ENCODE data around the gene CGB5. TPM values are rescaled to one million over a fixed set of nuclear protein-coding genes. Genes with fewer than 3 reads are reported as not detected.
A peak's percentile ranks its signal among the peaks of the same experiment; 100 is the strongest.

The CGB5 gene
- total RNA-seq, 1 experiment from 2014 or later = not detected

DNA sequence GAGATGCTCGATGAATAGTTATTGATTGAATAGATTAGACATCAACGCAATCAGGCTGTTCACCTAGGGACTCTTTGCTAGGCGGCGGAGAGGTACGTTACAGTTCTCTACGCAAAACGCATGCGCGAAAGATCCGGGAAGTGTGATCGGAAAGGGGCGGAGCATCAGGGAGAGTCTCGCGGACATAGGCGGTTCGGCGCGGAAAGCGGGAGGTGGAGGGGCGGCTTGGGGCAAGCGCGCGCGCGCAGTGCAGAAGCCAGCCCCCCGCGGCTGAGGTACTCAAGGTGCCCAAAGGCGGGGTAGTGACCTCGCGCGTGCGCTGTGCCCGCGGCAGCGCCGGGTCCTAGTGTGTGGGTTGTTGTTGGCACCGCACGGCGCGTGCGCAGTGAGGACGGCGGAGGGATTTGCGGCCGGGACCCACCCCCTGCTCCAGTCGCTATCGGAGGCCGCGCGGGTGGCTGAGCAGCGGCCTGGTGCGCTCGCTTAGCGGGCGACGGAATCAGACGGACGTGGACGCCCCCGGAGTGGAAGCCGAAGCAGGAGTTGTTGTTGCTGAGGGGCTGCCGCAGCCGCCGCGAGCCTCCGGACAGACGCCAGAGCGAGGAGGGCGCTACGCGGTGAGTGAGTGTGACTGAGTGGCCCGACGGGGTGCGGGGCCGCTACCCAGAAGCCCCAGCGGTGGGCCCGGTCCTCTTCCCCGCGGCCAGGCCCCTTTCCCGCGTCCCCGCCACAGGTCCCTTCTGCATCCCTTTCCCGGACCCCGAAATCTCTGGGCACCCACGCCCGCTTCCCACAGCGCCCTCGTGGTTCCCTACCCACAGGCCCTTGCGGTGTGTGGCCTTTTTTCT is 41.6 kb downstream of the CGB5 start, which contains the start of gene SNRNP70:
Gene SNRNP70 (plus strand): TSS at position 432 of the 848 bp plus-strand sequence. CDS start 964 bp downstream, outside the sequence.
- Histone ChIP-seq H3K4me3 (ENCODE audit: low read length) (peak within 1 kb of the TSS; percentile 81), H3K36me3 (ENCODE audit: low read depth, low read length) (peaks cover 18% of the 10 kb centered on the region), H3K4me2 (ENCODE audit: low read length) (peak within 1 kb of the TSS; percentile 99), H3K9ac (ENCODE audit: low read length) (peak within 1 kb of the TSS; percentile 99), H4K20me1 (ENCODE audit: low read length) (peaks cover 36% of the 10 kb centered on the region), H3F3A (ENCODE audit: low read length, unreplicated experiment) (no peaks in the 10 kb centered on the region), H3K4me1 (ENCODE audit: insufficient read depth, low read length) (peaks cover 4% of the 10 kb centered on the region; the same call in 1 of the 2 replicates), H3K79me2 (ENCODE audit: low read length) (peaks cover 48% of the 10 kb centered on the region), H3K27ac (ENCODE audit: low read length) (peak within 1 kb of the TSS; percentile 66), H3K9me2 (replicated peaks; ENCODE audit: low read length) (no peaks in the 10 kb centered on the region), H3K27me3 (ENCODE audit: low read length) (no peaks in the 10 kb centered on the region), H2AFZ (ENCODE audit: low read length) (peak within 1 kb of the TSS; percentile 97), H3K9me3 (ENCODE audit: low read length) (no peaks in the 10 kb centered on the region)
- DNase-seq = peak; percentile 97
- ATAC-seq = peak; percentile 96
- TF ChIP-seq, protein P1, sequence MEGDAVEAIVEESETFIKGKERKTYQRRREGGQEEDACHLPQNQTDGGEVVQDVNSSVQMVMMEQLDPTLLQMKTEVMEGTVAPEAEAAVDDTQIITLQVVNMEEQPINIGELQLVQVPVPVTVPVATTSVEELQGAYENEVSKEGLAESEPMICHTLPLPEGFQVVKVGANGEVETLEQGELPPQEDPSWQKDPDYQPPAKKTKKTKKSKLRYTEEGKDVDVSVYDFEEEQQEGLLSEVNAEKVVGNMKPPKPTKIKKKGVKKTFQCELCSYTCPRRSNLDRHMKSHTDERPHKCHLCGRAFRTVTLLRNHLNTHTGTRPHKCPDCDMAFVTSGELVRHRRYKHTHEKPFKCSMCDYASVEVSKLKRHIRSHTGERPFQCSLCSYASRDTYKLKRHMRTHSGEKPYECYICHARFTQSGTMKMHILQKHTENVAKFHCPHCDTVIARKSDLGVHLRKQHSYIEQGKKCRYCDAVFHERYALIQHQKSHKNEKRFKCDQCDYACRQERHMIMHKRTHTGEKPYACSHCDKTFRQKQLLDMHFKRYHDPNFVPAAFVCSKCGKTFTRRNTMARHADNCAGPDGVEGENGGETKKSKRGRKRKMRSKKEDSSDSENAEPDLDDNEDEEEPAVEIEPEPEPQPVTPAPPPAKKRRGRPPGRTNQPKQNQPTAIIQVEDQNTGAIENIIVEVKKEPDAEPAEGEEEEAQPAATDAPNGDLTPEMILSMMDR (conservative IDR thresholded peaks at IDR 0.05; ENCODE audit: low read depth, low read length) = no peak
- TF ChIP-seq EZH2 (IDR thresholded peaks at IDR 0.05; ENCODE audit: low read length, unreplicated experiment) (no peak), EZH2phosphoT487 (IDR thresholded peaks at IDR 0.05; ENCODE audit: borderline replicate concordance, low read length) (no peak)
- ChIA-PET CTCF (no interaction called here), POLR2A (ENCODE audit: unreplicated experiment) (no interaction called here)
- BruUV-seq (replicated peaks) = no TSS peak
- intact Hi-C loops (cut with micrococcal nuclease) = no loop called here

DNA sequence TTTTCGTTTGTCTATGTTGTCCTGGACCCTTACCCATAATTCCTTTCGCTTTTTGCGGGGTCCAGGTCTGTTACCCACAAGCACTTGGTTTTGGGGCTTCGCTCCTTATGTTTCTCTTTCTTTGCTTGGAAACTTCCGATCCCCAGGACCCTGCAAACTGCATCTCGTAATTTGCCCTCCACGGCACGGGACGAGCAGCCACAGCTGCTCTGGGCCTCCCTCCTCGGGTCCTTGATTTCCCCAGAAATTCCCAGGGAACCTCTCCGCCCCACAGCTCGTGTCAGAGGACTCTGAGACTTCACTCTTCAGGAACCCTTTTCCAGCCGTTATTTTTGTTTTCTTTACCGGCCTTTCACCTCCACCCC is 42.2 kb downstream of the CGB5 start:
- Histone ChIP-seq H3K36me3 (ENCODE audit: low read depth, low read length) (peaks cover 24% of the 10 kb centered on the region), H3K9me2 (replicated peaks; ENCODE audit: low read length) (no peaks in the 10 kb centered on the region), H3K4me3 (ENCODE audit: low read length) (peak overlapping the region; percentile 81), H3K9me3 (ENCODE audit: low read length) (no peaks in the 10 kb centered on the region), H3K4me2 (ENCODE audit: low read length) (peak overlapping the region; percentile 99), H3K4me1 (ENCODE audit: insufficient read depth, low read length) (peaks cover 4% of the 10 kb centered on the region; the same call in 1 of the 2 replicates), H3K27ac (ENCODE audit: low read length) (peak overlapping the region; percentile 66; the same call in 1 of the 2 replicates), H3K9ac (ENCODE audit: low read length) (peak overlapping the region; percentile 99), H3F3A (ENCODE audit: low read length, unreplicated experiment) (no peaks in the 10 kb centered on the region), H3K79me2 (ENCODE audit: low read length) (peaks cover 54% of the 10 kb centered on the region), H4K20me1 (ENCODE audit: low read length) (peaks cover 42% of the 10 kb centered on the region), H3K27me3 (ENCODE audit: low read length) (no peaks in the 10 kb centered on the region), H2AFZ (ENCODE audit: low read length) (peak overlapping the region; percentile 68; the same call in 1 of the 2 replicates)
- no TSS peak for BruUV-seq (replicated peaks)
- POLR2A ChIA-PET (ENCODE audit: unreplicated experiment) = no interaction called here
- DNase-seq = no peak
- TF ChIP-seq EZH2phosphoT487 (IDR thresholded peaks at IDR 0.05; ENCODE audit: borderline replicate concordance, low read length) (no peak), EZH2 (IDR thresholded peaks at IDR 0.05; ENCODE audit: low read length, unreplicated experiment) (no peak)
- TF ChIP-seq, protein P1 (conservative IDR thresholded peaks at IDR 0.05; ENCODE audit: low read depth, low read length) = no peak
- no peak for ATAC-seq
- intact Hi-C loops (cut with micrococcal nuclease) = no loop called here
- CTCF ChIA-PET = no interaction called here

DNA sequence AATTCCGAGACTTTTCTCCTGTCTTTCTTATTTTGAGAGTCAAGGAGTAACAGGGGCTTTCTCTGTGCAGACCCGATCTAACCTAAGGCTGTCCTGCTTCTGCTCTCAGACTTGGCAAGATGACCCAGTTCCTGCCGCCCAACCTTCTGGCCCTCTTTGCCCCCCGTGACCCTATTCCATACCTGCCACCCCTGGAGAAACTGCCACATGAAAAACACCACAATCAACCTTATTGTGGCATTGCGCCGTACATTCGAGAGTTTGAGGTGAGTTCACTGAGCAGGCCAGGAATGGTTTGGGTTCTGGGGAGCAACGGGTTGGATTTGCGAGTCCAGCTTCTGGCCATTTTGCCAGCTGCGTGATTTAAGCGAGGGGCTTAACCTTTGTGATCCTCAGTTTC is 42.6 kb downstream of the CGB5 start:
- Histone ChIP-seq H4K20me1 (ENCODE audit: low read length) (peaks cover 44% of the 10 kb centered on the region), H3K27me3 (ENCODE audit: low read length) (no peaks in the 10 kb centered on the region), H2AFZ (ENCODE audit: low read length) (no peak overlapping the region), H3F3A (ENCODE audit: low read length, unreplicated experiment) (no peaks in the 10 kb centered on the region), H3K4me2 (ENCODE audit: low read length) (peak overlapping the region; percentile 99), H3K4me1 (ENCODE audit: insufficient read depth, low read length) (peaks cover 4% of the 10 kb centered on the region; the same call in 1 of the 2 replicates), H3K9me3 (ENCODE audit: low read length) (no peaks in the 10 kb centered on the region), H3K79me2 (ENCODE audit: low read length) (peaks cover 56% of the 10 kb centered on the region), H3K9ac (ENCODE audit: low read length) (peak overlapping the region; percentile 99), H3K4me3 (ENCODE audit: low read length) (peak overlapping the region; percentile 81), H3K36me3 (ENCODE audit: low read depth, low read length) (peaks cover 27% of the 10 kb centered on the region), H3K27ac (ENCODE audit: low read length) (no peak overlapping the region), H3K9me2 (replicated peaks; ENCODE audit: low read length) (no peaks in the 10 kb centered on the region)
- ATAC-seq (no peak), DNase-seq (no peak)
- intact Hi-C loops (cut with micrococcal nuclease) = no loop called here
- no peak for TF ChIP-seq EZH2 (IDR thresholded peaks at IDR 0.05; ENCODE audit: low read length, unreplicated experiment)
- no peak for TF ChIP-seq EZH2phosphoT487 (IDR thresholded peaks at IDR 0.05; ENCODE audit: borderline replicate concordance, low read length)
- TF ChIP-seq, protein P1 (conservative IDR thresholded peaks at IDR 0.05; ENCODE audit: low read depth, low read length) = no peak
- POLR2A ChIA-PET (ENCODE audit: unreplicated experiment) = no interaction called here
- BruUV-seq (replicated peaks) = TSS peak; percentile 36
- CTCF ChIA-PET = no interaction called here

Measured in PC-3 (cell line).